ENCODE measurements around the gene BNIP3. TPM values are rescaled to one million over a fixed set of nuclear protein-coding genes. Genes with fewer than 3 reads are reported as not detected.

The BNIP3 gene, protein sequence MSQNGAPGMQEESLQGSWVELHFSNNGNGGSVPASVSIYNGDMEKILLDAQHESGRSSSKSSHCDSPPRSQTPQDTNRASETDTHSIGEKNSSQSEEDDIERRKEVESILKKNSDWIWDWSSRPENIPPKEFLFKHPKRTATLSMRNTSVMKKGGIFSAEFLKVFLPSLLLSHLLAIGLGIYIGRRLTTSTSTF
- total RNA-seq: 10 to 100 TPM; 61.5 to 62.9 TPM

DNA sequence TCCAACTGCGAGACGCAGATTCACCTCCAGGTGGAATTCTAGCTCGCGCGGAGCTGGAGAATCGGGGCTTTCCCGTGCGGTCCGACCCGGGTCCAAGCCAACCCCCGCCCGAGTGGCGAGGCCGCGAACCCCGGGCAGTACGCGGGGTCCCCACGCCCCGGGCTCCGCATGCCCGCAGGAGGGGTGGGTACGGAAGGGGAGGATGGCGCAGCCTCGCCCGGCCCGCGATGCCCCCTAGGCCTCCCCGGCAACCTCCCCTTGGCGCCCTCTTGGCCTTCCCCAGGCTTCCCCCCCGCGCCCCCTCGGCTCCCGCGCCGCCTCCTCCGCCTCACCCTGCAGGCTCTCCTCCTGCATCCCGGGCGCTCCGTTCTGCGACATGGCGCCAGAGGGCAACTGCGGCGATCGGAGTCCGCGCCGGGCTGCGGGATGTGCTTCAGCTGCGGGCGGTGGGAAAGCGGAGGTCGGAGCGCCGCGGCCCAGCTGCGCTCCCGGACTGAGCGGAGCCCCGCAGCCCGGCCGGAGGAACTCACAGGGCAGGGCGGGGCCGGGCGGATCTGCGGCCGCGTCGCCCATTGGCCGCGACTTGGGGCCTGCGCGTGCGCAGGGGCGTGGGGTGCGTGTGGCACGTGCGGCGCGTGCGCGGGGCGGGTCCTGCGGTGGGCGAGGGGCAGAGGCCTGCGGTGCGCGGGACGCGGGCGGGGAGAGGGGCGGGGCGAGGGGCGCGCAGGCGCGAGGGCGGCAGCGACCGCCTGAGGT is at the start of gene BNIP3:
TSS of gene BNIP3 (minus strand) at position 495 of the 756 bp plus-strand sequence. CDS start at position 378, 117 bp downstream.
- H3K9me3 Mint-ChIP-seq (ENCODE audit: insufficient read depth): no peaks in the 10 kb centered on the region
- CTCF ChIA-PET: interaction anchor here (0.8 to 1.5 kb wide), 8 partner anchors 8 to 81 kb away, joined by 3 to 5 read pairs (median 4); no protein-coding TSS in a partner anchor

DNA sequence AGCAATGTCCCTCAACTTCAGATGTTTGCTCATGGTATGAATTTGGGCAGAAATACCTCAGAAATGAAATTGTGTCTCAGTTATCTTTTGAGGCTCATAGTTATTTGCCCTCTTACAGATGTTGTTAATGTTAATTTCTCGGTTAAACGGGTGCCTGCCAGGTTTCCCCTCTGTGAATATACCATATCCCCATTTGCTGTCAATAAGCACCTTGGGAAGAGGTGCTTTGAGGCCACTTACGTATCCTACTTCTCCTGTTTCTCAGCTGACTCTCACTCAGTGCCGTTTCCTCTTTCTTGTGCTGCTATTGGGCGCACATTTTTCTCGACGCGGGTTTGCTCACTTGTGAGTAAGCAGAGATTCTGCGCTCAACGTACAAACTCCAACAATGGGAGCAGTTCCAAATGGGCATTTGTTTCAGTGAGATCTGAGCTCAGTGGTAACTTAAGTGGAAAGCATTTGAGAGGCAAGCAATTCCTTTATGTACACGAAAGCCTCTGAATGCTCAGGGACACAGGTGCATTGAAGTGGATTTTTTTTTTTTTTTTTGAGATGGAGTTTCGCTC is 49.3 kb upstream of the BNIP3 start:
- POLR2A ChIA-PET: no interaction called here
- Mint-ChIP-seq H3K27ac (no peak overlapping the region), H3K4me1 (ENCODE audit: low read depth) (peaks cover 4% of the 10 kb centered on the region), H3K9me3 (ENCODE audit: insufficient read depth) (no peaks in the 10 kb centered on the region), H3K36me3 (ENCODE audit: low read depth) (no peaks in the 10 kb centered on the region), H3K4me3 (no peak overlapping the region), H3K27me3 (ENCODE audit: low read depth) (peaks cover 38% of the 10 kb centered on the region)
- ATAC-seq (no peak), DNase-seq (no peak)
- CTCF ChIA-PET: interaction anchor here (1.4 kb wide), 1 partner anchor 8 kb away, joined by 3 read pairs; no protein-coding TSS in a partner anchor

More for the DNA sequence above, at the start of gene BNIP3:
- H3K4me1 Mint-ChIP-seq (ENCODE audit: low read depth): peaks cover 37% of the 10 kb centered on the region
- POLR2A ChIA-PET: interaction anchor here (1.2 to 1.3 kb wide), 2 partner anchors 9 to 77 kb away, joined by 4 to 7 read pairs; no protein-coding TSS in a partner anchor
- peak; percentile 88 for DNase-seq
- H3K27me3 Mint-ChIP-seq (ENCODE audit: low read depth): peaks cover 16% of the 10 kb centered on the region
- peak; percentile 89 for ATAC-seq
- peak within 1 kb of the TSS; percentile 86 for H3K4me3 Mint-ChIP-seq
- H3K27ac Mint-ChIP-seq: peak within 1 kb of the TSS; percentile 67
- peaks cover 34% of the 10 kb centered on the region for H3K36me3 Mint-ChIP-seq (ENCODE audit: low read depth)

DNA sequence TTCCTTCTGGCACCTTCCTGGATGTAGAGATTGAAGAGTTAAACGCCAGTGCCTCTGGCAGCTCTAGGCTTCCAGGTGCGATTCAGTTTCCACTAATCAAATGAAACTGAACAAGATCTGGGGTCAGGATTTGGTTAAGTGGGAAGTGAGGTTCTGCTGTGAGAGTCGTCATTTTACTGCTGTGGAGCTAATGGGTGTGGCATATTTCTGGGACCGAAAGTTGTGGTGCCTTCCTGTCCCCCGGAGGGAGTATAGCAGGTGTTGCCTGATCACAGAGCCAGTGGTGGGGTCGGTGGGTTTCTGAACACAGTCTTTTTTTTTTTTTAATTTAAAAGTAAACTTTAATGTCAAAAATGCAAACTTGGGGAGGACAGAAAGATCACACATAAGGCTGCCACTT is 47.0 kb upstream of the BNIP3 start:
- ChIA-PET POLR2A (no interaction called here), CTCF (interaction anchor here (1.0 kb wide), 1 partner anchor 143 kb away, joined by 3 read pairs; no protein-coding TSS in a partner anchor)
- H3K4me3 Mint-ChIP-seq: no peak overlapping the region
- H3K36me3 Mint-ChIP-seq (ENCODE audit: low read depth): no peaks in the 10 kb centered on the region
- DNase-seq (no peak), ATAC-seq (no peak)
- no peaks in the 10 kb centered on the region for H3K9me3 Mint-ChIP-seq (ENCODE audit: insufficient read depth)
- no peak overlapping the region for H3K27ac Mint-ChIP-seq
- peaks cover 4% of the 10 kb centered on the region for H3K4me1 Mint-ChIP-seq (ENCODE audit: low read depth)
- peaks cover 20% of the 10 kb centered on the region for H3K27me3 Mint-ChIP-seq (ENCODE audit: low read depth)

DNA sequence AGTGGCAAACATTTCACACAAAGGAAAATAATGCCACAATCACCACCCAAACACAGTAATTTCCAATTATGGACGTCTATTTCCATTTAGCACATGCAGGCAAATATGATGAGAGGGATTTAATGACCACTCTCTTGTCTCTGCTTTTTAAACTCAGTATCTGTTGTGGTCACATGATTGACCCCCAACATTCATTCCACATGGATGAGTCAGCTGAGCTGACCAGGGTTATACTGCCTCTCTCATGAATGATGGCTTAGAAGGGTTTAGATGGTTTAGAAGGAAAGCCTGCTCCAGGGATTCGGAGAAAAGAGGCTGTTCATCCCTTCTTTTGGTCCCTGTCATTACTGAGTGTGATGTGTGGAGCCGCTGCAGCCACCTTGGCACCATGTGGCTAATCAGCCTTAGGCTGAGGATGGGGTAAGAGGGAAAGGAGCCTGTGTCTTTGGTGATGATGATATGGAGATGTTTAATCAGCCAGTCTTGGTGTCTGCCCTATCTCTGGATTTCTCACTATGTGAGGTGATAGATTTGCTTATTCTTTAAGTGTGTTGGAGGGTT is 45.8 kb upstream of the BNIP3 start:
- no peak overlapping the region for H3K27ac Mint-ChIP-seq
- DNase-seq (no peak), ATAC-seq (no peak)
- H3K27me3 Mint-ChIP-seq (ENCODE audit: low read depth): peaks cover 22% of the 10 kb centered on the region
- no peak overlapping the region for H3K4me3 Mint-ChIP-seq
- CTCF ChIA-PET: no interaction called here
- peaks cover 10% of the 10 kb centered on the region for H3K4me1 Mint-ChIP-seq (ENCODE audit: low read depth)
- no peaks in the 10 kb centered on the region for H3K36me3 Mint-ChIP-seq (ENCODE audit: low read depth)
- POLR2A ChIA-PET: no interaction called here
- H3K9me3 Mint-ChIP-seq (ENCODE audit: insufficient read depth): no peaks in the 10 kb centered on the region

DNA sequence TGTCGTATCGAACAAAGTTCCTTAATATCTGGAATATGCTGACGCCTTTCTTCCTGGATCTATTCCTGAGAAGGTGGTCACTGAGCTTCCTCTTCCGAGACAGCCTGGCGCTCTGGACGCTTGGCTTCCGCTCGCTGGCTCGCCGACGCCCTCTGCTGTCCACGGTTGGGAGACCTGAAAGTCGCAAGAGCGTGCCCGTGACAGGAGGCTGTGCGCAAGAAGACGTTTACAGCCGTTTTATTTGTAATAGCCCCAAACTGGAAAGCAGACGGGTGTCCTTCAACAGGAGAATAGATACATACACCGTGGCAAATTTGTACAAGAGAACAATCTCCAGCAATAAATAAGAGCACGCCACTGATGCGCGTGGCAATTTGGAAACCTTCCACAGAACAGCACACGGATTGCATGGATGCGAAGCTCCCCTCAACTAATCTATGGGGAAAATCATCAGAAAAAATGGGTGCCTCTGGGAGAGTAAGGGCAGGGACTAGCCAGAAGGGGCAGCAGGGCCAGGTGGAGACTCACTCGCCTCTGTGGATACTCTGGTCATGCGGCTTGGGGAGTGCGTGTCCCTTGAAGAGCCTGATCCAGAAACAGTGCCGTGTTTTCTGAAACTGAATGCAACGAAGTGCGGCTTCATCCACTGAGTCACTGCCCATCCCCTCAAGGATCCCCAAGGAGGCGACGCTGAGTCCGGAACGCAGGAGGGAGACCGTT is 41.5 kb upstream of the BNIP3 start:
- H3K4me3 Mint-ChIP-seq: no peak overlapping the region
- ATAC-seq: peak; percentile 89

DNA sequence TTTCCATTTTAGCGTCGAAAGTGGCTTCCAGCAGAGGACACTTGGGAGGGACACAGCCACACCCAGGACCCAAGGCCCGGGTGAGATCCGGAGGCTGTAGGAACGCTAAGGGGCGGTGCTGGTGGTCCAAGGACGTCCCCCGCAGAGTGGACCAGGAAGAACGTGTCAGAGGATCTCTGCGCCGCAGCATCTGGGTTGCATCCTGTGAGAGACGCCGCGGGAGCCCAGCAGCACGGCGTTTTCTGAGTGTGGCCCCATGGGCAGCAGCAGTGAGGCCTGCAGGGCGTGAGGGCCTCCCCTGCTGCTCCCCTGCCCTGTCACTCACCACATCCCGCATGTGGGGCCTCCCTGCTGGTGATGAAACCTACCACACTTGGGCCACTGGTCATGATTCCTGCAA is 40.5 kb upstream of the BNIP3 start:
- Mint-ChIP-seq H3K4me1 (ENCODE audit: low read depth) (peaks cover 6% of the 10 kb centered on the region), H3K36me3 (ENCODE audit: low read depth) (no peaks in the 10 kb centered on the region), H3K4me3 (no peak overlapping the region), H3K27me3 (ENCODE audit: low read depth) (peaks cover 11% of the 10 kb centered on the region), H3K27ac (no peak overlapping the region), H3K9me3 (ENCODE audit: insufficient read depth) (no peaks in the 10 kb centered on the region)
- ChIA-PET POLR2A (interaction anchor here (0.9 kb wide), 1 partner anchor 136 kb away, joined by 3 read pairs; no protein-coding TSS in a partner anchor), CTCF (interaction anchor here (0.7 to 1.9 kb wide), 22 partner anchors 9 to 568 kb away, joined by 3 to 88 read pairs (median 5); partner anchors contain the start of gene BNIP3)
- ATAC-seq (no peak), DNase-seq (no peak)

More for the DNA sequence above, 41.5 kb upstream of the BNIP3 start:
- ChIA-PET CTCF (interaction anchor here (0.6 to 1.9 kb wide), 32 partner anchors 8 to 569 kb away, joined by 3 to 88 read pairs (median 5); partner anchors contain the start of gene BNIP3), POLR2A (interaction anchor here (0.5 to 0.9 kb wide), 2 partner anchors 137 to 155 kb away, joined by 3 to 4 read pairs; no protein-coding TSS in a partner anchor)
- peaks cover 6% of the 10 kb centered on the region for H3K4me1 Mint-ChIP-seq (ENCODE audit: low read depth)
- peak; percentile 83 for DNase-seq
- no peak overlapping the region for H3K27ac Mint-ChIP-seq
- H3K9me3 Mint-ChIP-seq (ENCODE audit: insufficient read depth): no peaks in the 10 kb centered on the region
- H3K36me3 Mint-ChIP-seq (ENCODE audit: low read depth): no peaks in the 10 kb centered on the region
- H3K27me3 Mint-ChIP-seq (ENCODE audit: low read depth): peaks cover 14% of the 10 kb centered on the region

DNA sequence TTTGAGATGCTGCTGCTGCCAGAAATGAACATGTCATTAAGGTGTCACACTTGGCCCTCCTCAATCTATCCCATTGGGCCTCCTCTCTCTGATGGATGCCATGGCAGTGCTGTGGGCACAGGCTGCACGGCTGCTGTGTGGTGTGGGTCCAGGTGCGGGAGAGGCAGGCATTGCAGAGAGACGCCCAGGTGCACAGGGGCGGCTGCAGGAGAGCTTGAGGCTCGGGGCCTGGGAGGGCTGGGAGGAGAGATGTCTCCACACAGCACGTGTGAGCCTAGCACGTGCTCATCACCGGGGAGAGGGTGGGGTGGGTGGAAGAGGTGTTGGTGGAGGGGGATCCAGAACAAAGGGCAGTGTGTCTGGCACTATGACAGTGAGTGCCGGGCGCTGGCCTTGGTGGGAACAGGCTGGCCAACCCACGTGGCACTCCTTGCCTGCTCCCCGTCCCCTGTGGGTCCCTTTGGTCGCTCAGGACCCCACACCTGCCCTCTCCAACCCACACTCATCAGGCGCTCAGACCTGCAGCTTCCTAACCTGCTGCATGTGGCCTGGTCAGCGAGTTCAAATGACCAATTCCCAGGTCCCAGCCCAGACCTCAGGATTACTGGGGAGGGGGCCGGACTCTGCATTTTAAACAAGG is 39.9 kb upstream of the BNIP3 start:
- ChIA-PET POLR2A (no interaction called here), CTCF (interaction anchor here (0.5 kb wide), 1 partner anchor 136 kb away, joined by 3 read pairs; no protein-coding TSS in a partner anchor)
- Mint-ChIP-seq H3K27ac (no peak overlapping the region), H3K4me1 (ENCODE audit: low read depth) (peaks cover 6% of the 10 kb centered on the region), H3K36me3 (ENCODE audit: low read depth) (no peaks in the 10 kb centered on the region), H3K27me3 (ENCODE audit: low read depth) (peaks cover 14% of the 10 kb centered on the region), H3K9me3 (ENCODE audit: insufficient read depth) (no peaks in the 10 kb centered on the region), H3K4me3 (no peak overlapping the region)
- ATAC-seq (no peak), DNase-seq (no peak)

DNA sequence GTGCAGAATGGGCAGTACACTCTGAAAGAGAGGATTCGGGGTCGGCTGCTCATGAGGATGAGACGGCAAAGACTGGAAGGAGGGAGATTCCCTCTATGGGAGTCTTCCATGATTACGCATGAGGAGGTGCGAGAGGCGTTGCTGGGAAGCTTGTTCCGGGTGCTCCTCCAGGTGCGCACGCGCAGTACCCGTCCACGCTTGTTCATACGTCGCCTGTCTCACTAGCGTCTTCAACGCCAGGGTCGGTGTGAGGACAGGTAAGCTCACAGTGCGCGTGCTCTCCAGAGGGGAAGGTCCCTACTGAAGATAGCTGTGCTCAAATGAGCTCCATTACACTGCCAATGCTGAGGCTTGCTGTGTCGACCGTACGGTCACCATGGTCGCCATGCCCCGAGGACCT is 39.3 kb upstream of the BNIP3 start:
- no peak for ATAC-seq
- DNase-seq: no peak
- ChIA-PET CTCF (interaction anchor here (0.5 to 1.2 kb wide), 2 partner anchors 135 kb away, joined by 3 to 7 read pairs; no protein-coding TSS in a partner anchor), POLR2A (no interaction called here)
- Mint-ChIP-seq H3K36me3 (ENCODE audit: low read depth) (no peaks in the 10 kb centered on the region), H3K4me1 (ENCODE audit: low read depth) (peaks cover 6% of the 10 kb centered on the region), H3K27ac (no peak overlapping the region), H3K4me3 (no peak overlapping the region), H3K9me3 (ENCODE audit: insufficient read depth) (no peaks in the 10 kb centered on the region), H3K27me3 (ENCODE audit: low read depth) (peaks cover 12% of the 10 kb centered on the region)

DNA sequence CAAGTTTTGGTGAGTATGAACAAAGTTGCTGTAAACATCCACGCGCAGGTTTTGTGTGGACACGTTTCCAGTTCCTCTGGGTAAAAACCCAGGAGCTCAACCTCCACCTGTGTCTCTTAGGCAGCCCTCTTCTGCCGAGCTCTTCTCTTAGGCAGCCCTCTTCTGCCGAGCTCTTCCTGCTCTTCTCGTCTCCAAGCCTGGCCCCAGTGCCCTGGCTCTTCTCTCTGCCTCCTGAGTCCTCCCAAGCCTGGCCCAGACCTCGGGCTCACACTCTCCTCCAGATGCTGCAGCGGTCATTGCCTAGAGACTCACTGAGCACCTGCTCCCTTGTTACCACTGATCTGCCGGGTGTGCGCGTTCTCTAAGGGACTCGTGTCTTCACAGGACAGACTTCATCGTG is 38.7 kb upstream of the BNIP3 start:
- Mint-ChIP-seq H3K4me1 (ENCODE audit: low read depth) (peaks cover 6% of the 10 kb centered on the region), H3K27me3 (ENCODE audit: low read depth) (peaks cover 12% of the 10 kb centered on the region), H3K36me3 (ENCODE audit: low read depth) (no peaks in the 10 kb centered on the region), H3K4me3 (no peak overlapping the region), H3K9me3 (ENCODE audit: insufficient read depth) (no peaks in the 10 kb centered on the region), H3K27ac (no peak overlapping the region)
- no peak for DNase-seq
- ChIA-PET CTCF (interaction anchor here (1.2 kb wide), 1 partner anchor 135 kb away, joined by 7 read pairs; no protein-coding TSS in a partner anchor), POLR2A (no interaction called here)
- ATAC-seq: no peak

DNA sequence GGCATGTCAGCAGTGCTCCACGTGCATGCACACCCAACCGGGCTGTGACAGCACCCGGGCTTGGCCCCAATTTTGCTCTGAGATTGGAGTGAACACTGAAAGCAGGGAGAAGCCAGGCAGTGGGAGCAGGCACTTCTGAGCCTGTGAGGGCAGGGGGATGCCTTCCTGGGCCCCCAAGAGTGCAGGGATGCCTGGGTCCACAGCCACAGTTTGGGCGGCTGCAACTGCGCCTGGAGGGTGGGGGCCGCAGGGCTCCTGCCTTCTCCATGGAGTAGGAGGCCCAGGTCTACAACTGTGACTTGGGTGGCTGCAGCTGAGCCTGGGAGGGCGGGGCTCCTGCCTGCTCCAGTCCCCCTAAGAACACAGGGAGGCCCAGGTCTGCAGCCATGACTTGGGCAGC is 37.6 kb upstream of the BNIP3 start:
- H3K4me1 Mint-ChIP-seq (ENCODE audit: low read depth): peaks cover 6% of the 10 kb centered on the region
- no peak overlapping the region for H3K4me3 Mint-ChIP-seq
- ATAC-seq (no peak), DNase-seq (no peak)
- H3K27me3 Mint-ChIP-seq (ENCODE audit: low read depth): peaks cover 12% of the 10 kb centered on the region
- no peaks in the 10 kb centered on the region for H3K36me3 Mint-ChIP-seq (ENCODE audit: low read depth)
- ChIA-PET CTCF (interaction anchor here (1.3 kb wide), 1 partner anchor 123 kb away, joined by 6 read pairs; no protein-coding TSS in a partner anchor), POLR2A (no interaction called here)
- no peaks in the 10 kb centered on the region for H3K9me3 Mint-ChIP-seq (ENCODE audit: insufficient read depth)
- no peak overlapping the region for H3K27ac Mint-ChIP-seq
